GM19025 (cell line): ENCODE measurements around the gene RNF151.
A peak's percentile ranks its signal among the peaks of the same experiment; 100 is the strongest.
"Not testable (repeated sequence)": the region's sequence is repeated elsewhere in the genome, so short reads cannot be mapped to it uniquely, and the experiment has no call there.

Experiments
- ATAC-seq: cut with Tn5 transposase; IDR thresholded peaks from one replicate; pipeline ENCODE4 v1.9.1; 2021; ENCODE audit warnings: mild to moderate bottlenecking, low read depth, moderate library complexity; ENCODE audit not compliant: unreplicated experiment

RNF151 gene

DNA sequence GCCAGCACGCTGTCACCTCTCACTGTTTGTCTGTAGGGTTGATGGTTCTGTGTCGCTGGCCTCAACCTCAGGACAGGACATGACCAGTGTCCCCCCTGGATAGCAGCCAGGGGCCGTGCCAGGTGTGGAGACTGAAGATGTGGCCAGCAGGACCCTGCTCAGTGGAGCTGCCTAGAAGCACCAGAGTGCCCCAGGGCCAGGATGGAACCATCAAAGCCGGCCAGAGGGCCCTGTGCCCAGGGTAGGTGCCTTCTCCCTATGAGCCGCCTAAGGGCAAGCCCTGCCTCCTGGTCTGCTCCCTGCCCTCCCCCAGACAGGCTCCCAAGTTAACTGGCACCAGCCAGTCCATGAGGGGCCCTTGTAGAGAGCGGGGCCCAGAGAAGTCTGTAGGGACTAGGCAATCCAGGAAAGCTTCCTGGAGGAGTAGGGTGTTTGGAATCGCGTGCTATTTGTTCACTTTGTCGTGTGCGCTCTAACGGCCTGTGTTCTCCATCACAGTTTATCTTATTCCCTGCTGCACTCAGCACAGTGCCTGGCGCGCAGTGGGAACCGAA lies 7.9 kb upstream of the RNF151 start:
- no peak for ATAC-seq

DNA sequence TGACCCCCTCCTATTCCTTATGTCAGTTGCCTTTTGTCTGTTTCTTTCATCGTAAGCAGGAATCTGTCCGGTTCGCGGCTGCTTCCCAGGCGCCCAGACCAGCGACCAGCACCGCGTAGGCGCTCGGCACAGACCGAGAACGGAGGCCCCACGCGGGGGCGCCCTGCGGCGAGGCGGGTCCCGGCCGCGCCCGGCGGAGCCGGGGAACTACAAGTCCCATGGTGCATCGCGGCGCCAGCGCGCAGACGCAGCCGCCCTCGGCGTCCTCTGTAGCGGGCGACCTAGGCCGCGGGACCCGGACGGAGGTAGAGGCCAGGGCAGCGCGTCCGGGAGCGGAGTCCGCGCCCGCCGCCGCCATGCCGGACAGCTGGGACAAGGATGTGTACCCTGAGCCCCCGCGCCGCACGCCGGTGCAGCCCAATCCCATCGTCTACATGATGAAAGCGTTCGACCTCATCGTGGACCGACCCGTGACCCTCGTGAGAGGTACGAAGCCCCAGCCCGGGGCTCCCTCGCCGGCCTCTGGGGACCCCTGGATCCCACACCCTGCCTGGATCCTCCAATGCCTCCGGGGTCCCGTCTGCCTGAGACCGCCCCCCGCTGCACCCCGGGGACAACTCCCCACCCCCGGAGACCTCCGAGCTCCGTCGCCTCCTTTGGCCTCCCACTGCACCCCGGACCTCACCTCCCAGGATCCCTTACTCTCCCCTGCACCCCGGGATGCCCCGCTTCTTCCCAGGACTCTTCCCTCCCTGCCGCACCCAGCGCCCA lies 7.2 kb upstream of the RNF151 start, which contains the start of gene NDUFB10:
Gene NDUFB10, plus strand, starts transcription at position 270 of the 771 bp plus-strand sequence. Its CDS starts 87 bp downstream, at position 357.
- peak; percentile 75 for ATAC-seq

- no peak for ATAC-seq
Measured at GRCh38 chr16:1960665-1961630, 5.7 kb upstream of the RNF151 start.

- no peak for ATAC-seq
Measured at GRCh38 chr16:1961651-1962067, 5.0 kb upstream of the RNF151 start.

DNA sequence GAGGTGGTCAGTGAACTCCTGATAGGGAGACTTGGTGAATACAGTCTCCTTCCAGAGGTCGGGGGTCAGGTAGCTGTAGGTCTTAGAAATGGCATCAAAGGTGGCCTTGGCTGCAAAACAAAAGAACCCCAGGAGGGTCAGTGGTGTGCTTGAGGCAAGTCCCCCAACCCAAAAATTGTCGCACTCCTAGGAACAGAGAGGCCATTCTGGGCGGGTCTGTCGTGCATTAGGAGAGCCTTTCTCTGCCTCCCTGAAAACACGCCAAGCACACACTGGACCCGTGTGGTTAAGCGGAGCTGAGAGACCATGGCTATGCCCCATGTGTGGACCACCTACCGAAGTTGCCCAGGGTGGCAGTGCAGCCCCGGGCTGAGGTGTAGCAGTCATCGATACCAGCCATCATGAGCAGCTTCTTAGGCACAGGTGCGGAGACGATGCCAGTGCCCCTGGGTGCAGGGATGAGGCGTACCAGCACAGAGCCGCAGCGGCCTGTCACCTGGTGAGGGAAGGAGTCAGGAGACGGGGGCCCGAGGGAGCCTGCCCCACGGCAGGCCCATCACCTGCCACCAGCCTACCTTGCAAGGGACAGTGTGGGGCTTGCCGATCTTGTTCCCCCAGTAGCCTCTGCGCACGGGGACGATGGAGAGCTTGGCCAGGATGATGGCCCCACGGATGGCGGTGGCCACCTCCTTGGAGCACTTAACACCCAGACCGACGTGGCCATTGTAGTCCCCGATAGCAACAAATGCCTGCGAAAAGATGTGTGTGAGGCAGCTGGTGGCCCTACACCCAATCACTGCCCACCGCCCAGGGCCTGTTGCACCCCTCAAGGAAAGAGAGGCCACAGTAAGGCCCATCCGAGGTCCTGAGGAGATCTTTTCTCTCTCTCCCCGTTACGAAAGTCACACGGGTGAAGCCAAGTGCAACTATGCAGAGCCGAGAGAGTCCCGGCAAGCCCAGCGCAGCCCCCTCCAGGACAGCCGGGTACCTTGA lies 4.2 kb upstream of the RNF151 start:
- ATAC-seq, result not testable (repeated sequence)

DNA sequence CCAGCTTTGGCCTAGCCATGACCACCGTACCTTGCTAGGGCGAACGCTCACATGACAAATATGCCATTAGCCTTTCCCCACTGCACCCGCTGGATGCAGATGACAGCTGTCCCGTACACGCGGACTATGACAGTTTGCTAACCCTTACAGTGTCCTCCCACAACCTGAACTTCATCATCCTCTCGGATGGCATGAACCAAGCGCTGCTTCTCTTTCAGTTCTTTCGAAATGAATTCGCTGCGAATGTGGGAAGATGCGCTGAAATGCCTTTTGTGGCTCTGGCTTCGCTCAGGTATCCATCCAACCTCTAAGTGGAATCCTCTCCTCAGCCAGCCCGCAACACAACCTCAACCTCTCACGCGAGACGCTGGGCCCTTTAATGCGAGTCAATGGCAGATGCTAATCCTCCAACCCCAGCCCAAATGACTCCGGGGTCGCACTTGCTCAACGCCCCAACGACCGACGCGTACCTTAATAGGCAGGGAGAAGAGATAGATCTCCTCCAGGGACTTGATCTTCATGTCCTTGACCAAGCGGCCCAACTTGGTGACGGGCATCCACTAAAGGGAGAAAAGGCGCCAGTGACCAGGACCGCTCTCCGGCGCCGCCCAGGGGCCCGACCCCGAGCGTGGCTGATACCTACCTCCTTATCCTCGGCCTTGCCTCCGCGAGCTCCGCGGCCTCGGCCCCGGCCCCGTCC lies 2.7 kb upstream of the RNF151 start:
- no peak for ATAC-seq

GRCh38 chr16:1964506-1965395 lies 1.9 kb upstream of the RNF151 start, which contains the start of gene RPS2:
RPS2 (minus strand) TSS chr16:1964826; CDS start chr16:1964625, 201 bp downstream.
- peak; percentile 88 for ATAC-seq

- ATAC-seq, result no peak
Measured at GRCh38 chr16:1965396-1966001, 1.2 kb upstream of the RNF151 start.

DNA sequence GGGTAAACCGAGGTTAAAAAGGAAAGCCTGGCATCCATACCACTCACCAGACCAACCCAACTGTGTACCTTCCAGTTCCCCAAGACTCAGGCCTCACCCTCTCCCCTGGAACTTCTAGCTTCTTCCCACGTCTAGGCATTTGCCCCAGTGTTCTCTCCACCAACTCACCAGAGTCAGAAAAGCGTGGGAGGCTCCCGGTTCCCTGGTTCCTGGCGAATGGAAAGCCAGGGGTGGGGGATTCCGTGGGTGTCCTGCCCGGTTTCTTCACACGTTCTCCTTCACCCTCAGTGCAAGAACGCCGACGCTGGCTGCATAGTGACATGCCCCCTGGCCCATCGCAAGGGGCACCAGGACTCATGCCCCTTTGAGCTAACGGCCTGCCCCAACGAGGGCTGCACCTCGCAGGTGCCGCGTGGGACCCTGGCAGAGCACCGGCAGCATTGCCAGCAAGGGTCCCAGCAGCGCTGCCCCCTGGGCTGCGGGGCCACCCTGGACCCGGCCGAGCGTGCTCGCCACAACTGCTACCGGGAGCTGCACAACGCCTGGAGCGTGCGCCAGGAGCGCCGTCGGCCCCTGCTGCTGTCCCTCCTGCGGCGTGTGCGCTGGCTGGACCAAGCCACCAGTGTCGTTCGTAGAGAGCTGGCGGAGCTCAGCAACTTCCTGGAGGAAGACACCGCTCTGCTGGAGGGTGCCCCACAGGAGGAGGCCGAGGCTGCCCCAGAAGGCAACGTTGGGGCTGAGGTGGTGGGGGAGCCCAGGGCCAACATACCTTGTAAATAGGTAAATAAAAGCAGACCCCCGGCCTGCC lies 1.7 kb downstream of the RNF151 start:
- ATAC-seq, result no peak

- ATAC-seq, result peak; percentile 78
Measured at GRCh38 chr16:1971796-1972489, 5.3 kb downstream of the RNF151 start, which contains the start of gene TBL3. TBL3 (plus strand) TSS chr16:1972053; CDS start chr16:1972165, 112 bp downstream.

GRCh38 chr16:1972490-1972877 lies 5.8 kb downstream of the RNF151 start:
- no peak for ATAC-seq

- ATAC-seq, result no peak
Measured at GRCh38 chr16:1973461-1974156, 7.0 kb downstream of the RNF151 start.

DNA sequence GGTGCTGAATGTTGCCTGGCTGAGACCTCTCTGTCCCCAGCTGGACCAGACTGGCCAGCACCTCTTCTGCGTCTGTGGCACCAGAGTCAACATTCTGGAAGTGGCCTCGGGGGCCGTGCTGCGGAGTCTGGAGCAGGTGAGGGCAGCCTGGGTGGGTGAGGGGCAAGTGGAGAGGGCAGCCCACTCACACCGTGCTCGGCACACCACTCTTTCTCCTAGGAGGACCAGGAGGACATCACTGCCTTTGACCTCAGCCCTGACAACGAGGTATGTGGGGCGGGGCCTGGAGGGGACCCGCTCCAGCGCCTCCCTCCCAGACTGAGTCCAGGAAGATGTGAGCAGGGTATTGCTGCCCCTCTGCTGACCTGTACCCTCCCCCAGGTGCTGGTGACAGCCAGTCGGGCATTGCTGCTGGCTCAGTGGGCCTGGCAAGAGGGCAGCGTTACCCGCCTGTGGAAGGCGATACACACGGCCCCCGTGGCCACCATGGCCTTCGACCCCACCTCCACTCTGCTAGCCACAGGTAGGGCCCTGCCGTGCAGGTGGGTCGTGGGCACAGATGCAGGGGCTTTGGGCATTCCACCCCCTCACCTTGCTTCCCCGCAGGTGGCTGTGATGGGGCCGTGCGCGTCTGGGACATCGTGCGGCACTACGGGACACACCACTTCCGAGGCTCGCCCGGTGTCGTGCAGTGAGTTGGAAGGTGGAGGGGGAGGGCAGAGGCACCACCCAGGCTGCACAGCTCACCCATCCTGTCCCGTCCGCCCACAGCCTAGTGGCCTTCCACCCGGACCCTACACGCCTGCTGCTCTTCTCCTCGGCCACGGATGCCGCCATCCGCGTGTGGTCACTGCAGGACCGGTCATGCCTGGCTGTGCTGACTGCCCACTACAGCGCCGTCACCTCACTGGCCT lies 7.8 kb downstream of the RNF151 start:
- ATAC-seq, result no peak

GRCh38 chr16:1975432-1976215 lies 9.0 kb downstream of the RNF151 start:
- no peak for ATAC-seq
